ENCODE measurements around the gene SERINC4.

GRCh38 chr15:43775411-43775965 is 24.5 kb downstream of the SERINC4 start:
- no peak for TF ChIP-seq POLR2A (IDR thresholded peaks at IDR 0.05; ENCODE audit: extremely low read depth, insufficient read length)
- TF ChIP-seq CTCF (IDR thresholded peaks at IDR 0.05; ENCODE audit: low read depth, low read length) = no peak
- TF ChIP-seq MAX (IDR thresholded peaks at IDR 0.05; ENCODE audit: low read depth, low read length) = no peak
